ENCODE data around the gene BBS2. TPM values are rescaled to one million over a fixed set of nuclear protein-coding genes. Genes with fewer than 3 reads are reported as not detected.

Gene BBS2
- total and polyA plus RNA-seq, 2 of the 4 experiments (the other 2 are of a cell fraction): 18.6 to 32.3 TPM

DNA sequence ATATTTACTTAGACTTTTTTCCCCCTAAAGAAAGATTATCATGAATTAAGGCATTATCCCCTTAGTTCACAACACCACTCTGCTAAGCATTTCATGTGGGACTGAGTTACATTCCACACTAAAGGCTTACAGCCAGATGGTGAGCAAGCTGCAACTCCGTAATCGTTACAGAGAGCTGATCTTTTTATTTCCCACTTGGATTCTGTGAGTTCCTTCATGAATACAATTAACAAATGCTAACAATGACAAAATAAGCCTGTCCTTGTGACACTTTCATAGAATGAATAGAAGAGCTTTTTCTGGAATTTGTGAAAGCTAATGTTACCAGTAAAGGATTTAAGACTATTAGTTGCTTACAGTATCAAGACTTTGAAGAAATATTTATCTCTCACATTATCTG is 59.7 kb downstream of the BBS2 start:
- no TSS peak for BruUV-seq (replicated peaks)
- H3K27ac ChIP-seq (ENCODE audit: insufficient read depth, low read length): no peak overlapping the region
- H4K5ac ChIP-seq (ENCODE audit: low read depth, low read length): no peak overlapping the region
- no peak overlapping the region for H3K56ac ChIP-seq (ENCODE audit: extremely low read depth, insufficient read depth, low read length)
- H3K18ac ChIP-seq (ENCODE audit: low read depth, low read length): no peak overlapping the region
- POLR2A ChIA-PET (ENCODE audit: unreplicated experiment): no interaction called here
- H3K4me2 ChIP-seq (ENCODE audit: low read depth, low read length): no peak overlapping the region
- H2AK9ac ChIP-seq (replicated peaks; ENCODE audit: low read depth, low read length, poor library complexity): no peak overlapping the region
- no peak overlapping the region for H2AK5ac ChIP-seq (ENCODE audit: low read depth, low read length)
- intact Hi-C loops (cut with micrococcal nuclease) (no loop called here), dilution Hi-C loops (cut with HindIII; ENCODE audit: low sequenced_read_pairs, unreplicated experiment) (no loop called here), in situ Hi-C loops (cut with MboI; ENCODE audit: low sequenced_read_pairs) (no loop called here)
- no CpG with 5 or more reads among the region's 2 CpGs for WGBS, 2 experiments (ENCODE audit: extremely low coverage in 2 of 2, insufficient read length in 1 of 2)
- H2BK120ac ChIP-seq (ENCODE audit: low read depth, low read length): no peak overlapping the region
- no peak overlapping the region for H3K9ac ChIP-seq (ENCODE audit: low read depth, low read length)
- H4K20me1 ChIP-seq (ENCODE audit: insufficient read depth, low read length): no peaks in the 10 kb centered on the region
- DNase-seq (no peak), ATAC-seq (ENCODE audit: low read depth) (no peak)
- H3K36me3 ChIP-seq (ENCODE audit: control insufficient read depth, insufficient read depth, low read length): peaks cover 15% of the 10 kb centered on the region
- H3K4me3 ChIP-seq (ENCODE audit: insufficient read depth, low read depth, low read length): no peak overlapping the region
- H4K8ac ChIP-seq (ENCODE audit: low read depth in 2 of 2, low read length in 2 of 2): no peak overlapping the region
- no peak overlapping the region for H3K14ac ChIP-seq (replicated peaks; ENCODE audit: low read depth, low read length)
- H3K79me1 ChIP-seq (ENCODE audit: low read depth in 1 of 2, low read length in 2 of 2): peaks cover 12 to 14% of the 10 kb centered on the region in 2 experiments
- H2AFZ ChIP-seq (replicated peaks; ENCODE audit: low read length, poor library complexity): no peak overlapping the region
- H2BK15ac ChIP-seq (ENCODE audit: low read depth, low read length): no peak overlapping the region
- no peaks in the 10 kb centered on the region for H3K9me3 ChIP-seq (ENCODE audit: control insufficient read depth, insufficient read depth, low read length)
- TF ChIP-seq MAZ (IDR thresholded peaks at IDR 0.05; ENCODE audit: borderline replicate concordance, low read depth, low read length): no peak
- TF ChIP-seq RFX5 (IDR thresholded peaks at IDR 0.05; ENCODE audit: low read depth, low read length): no peak
- TF ChIP-seq SMC3 (IDR thresholded peaks at IDR 0.05; ENCODE audit: low read depth, low read length): no peak
- no peak for TF ChIP-seq CHD1 (IDR thresholded peaks at IDR 0.05; ENCODE audit: low read depth, low read length)
- H3K9me1 ChIP-seq (ENCODE audit: insufficient read depth, low read length): peaks cover 3% of the 10 kb centered on the region; the same call in 1 of the 2 replicates
- no peak overlapping the region for H3K23ac ChIP-seq (ENCODE audit: low read depth, low read length)
- CTCF ChIA-PET: no interaction called here
- no peaks in the 10 kb centered on the region for H3K4me1 ChIP-seq (ENCODE audit: control insufficient read depth, insufficient read depth, low read length)
- no peak overlapping the region for H2BK5ac ChIP-seq (ENCODE audit: low read depth, low read length, poor library complexity, severe bottlenecking)
- H3K4ac ChIP-seq (ENCODE audit: low read depth, low read length): no peak overlapping the region
- H2BK20ac ChIP-seq (ENCODE audit: low read depth, low read length): no peak overlapping the region
- H4K91ac ChIP-seq (ENCODE audit: insufficient read depth, low read depth, low read length): no peak overlapping the region
- no peaks in the 10 kb centered on the region for H3K27me3 ChIP-seq (ENCODE audit: control insufficient read depth, insufficient read depth, low read length)
